Memory B cell (primary cell): Measurements from ENCODE around the gene PLB1.

ENCODE experiments used
- ATAC-seq: fragments of 150-1000 bp; cut with Tn5 transposase; 2 replicates; pipeline ENCODE4 v1.10.0; 2021; ENCODE audit warnings: low read depth, mild to moderate bottlenecking, moderate library complexity
- DNase-seq, 2 donors: peaks; one replicate each; pipeline ENCODE4 v3.0.0; 2022; ENCODE audit warnings: low spot score in 2 of 2
- H3K27ac Mint-ChIP-seq: one replicate; pipeline ENCODE4 v1.8.0; 2022; ENCODE audit warnings: mild to moderate bottlenecking, moderate library complexity, mixed read lengths
- H3K27me3 Mint-ChIP-seq: one replicate; pipeline ENCODE4 v1.8.0; 2022; ENCODE audit warnings: mixed read lengths
- H3K36me3 Mint-ChIP-seq: one replicate; pipeline ENCODE4 v1.8.0; 2022; ENCODE audit warnings: mild to moderate bottlenecking, mixed read lengths
- H3K4me1 Mint-ChIP-seq: one replicate; pipeline ENCODE4 v1.8.0; 2022; ENCODE audit warnings: mixed read lengths
- H3K4me3 Mint-ChIP-seq: one replicate; pipeline ENCODE4 v1.8.0; 2022; ENCODE audit warnings: mild to moderate bottlenecking, moderate library complexity, mixed read lengths
- H3K9me3 Mint-ChIP-seq: one replicate; pipeline ENCODE4 v1.8.0; 2022; ENCODE audit warnings: mixed read lengths

PLB1 gene, protein sequence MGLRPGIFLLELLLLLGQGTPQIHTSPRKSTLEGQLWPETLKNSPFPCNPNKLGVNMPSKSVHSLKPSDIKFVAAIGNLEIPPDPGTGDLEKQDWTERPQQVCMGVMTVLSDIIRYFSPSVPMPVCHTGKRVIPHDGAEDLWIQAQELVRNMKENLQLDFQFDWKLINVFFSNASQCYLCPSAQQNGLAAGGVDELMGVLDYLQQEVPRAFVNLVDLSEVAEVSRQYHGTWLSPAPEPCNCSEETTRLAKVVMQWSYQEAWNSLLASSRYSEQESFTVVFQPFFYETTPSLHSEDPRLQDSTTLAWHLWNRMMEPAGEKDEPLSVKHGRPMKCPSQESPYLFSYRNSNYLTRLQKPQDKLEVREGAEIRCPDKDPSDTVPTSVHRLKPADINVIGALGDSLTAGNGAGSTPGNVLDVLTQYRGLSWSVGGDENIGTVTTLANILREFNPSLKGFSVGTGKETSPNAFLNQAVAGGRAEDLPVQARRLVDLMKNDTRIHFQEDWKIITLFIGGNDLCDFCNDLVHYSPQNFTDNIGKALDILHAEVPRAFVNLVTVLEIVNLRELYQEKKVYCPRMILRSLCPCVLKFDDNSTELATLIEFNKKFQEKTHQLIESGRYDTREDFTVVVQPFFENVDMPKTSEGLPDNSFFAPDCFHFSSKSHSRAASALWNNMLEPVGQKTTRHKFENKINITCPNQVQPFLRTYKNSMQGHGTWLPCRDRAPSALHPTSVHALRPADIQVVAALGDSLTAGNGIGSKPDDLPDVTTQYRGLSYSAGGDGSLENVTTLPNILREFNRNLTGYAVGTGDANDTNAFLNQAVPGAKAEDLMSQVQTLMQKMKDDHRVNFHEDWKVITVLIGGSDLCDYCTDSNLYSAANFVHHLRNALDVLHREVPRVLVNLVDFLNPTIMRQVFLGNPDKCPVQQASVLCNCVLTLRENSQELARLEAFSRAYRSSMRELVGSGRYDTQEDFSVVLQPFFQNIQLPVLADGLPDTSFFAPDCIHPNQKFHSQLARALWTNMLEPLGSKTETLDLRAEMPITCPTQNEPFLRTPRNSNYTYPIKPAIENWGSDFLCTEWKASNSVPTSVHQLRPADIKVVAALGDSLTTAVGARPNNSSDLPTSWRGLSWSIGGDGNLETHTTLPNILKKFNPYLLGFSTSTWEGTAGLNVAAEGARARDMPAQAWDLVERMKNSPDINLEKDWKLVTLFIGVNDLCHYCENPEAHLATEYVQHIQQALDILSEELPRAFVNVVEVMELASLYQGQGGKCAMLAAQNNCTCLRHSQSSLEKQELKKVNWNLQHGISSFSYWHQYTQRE (N-terminal part only)

DNA sequence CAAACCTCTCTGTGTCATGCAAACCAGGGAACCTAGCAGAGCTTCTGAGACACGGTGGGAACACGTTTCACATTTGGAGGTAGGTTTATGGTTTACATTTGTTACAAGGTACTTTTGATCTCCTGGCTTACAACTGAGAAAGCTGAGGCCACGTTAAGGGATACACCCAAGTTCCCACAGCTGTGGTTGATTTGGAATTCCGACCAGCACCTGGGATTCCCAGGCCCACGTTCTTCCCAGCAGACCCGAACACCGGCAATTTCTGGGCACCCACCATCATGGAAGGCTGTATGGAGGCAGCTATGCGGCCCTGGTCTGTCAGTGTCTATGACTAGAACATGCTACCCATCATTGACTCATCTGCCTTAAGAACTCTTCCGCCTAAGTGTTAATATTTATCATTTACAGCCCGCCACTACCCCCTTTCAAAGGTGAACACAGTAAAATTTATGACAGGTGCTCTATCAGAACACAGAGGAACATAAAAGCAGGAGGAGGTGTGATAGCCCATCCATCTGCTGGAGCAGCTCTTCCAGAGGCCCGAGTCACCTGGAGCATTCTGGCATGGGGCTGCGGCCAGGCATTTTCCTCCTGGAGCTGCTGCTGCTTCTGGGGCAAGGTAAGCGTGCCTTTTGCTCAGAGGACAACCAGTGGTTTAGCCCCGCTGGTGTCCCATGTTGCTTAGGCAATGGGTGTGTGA, at the start of gene PLB1:
TSS of gene PLB1 (plus strand) at position 510 of the 700 bp plus-strand sequence. CDS start at position 565, 55 bp downstream.
- H3K9me3 Mint-ChIP-seq, result peaks cover 2% of the 10 kb centered on the region
- ATAC-seq, result no peak
- no peak for DNase-seq
- H3K4me1 Mint-ChIP-seq, result no peaks in the 10 kb centered on the region
- no peak within 1 kb of the TSS for H3K4me3 Mint-ChIP-seq
- H3K27ac Mint-ChIP-seq, result no peak within 1 kb of the TSS
- peaks cover 3% of the 10 kb centered on the region for H3K27me3 Mint-ChIP-seq
- no peaks in the 10 kb centered on the region for H3K36me3 Mint-ChIP-seq

DNA sequence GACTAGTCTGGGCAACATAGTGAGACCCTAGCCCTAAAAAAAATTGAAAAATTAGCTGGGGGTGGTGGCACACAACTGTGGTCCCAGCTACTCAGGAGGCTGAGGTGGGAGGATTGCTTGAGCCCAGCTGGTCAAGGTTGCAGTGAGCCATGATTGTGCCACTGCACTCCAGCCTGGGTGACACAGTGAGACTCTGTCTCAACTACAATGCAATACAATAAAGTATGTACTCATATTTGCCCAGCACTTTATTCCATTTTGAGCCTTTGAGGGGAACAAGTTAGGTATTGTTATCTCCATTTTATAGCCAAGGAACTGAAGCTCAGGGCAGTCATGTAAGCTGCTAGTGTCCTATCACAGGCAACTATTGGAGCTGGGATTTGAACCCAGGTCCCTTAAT, 49.3 kb upstream of the PLB1 start:
- H3K9me3 Mint-ChIP-seq, result peaks cover 1% of the 10 kb centered on the region
- H3K36me3 Mint-ChIP-seq, result no peaks in the 10 kb centered on the region
- DNase-seq, result no peak
- H3K27me3 Mint-ChIP-seq, result peaks cover 10% of the 10 kb centered on the region
- H3K4me1 Mint-ChIP-seq, result no peaks in the 10 kb centered on the region
- ATAC-seq, result no peak
- no peak overlapping the region for H3K27ac Mint-ChIP-seq
- H3K4me3 Mint-ChIP-seq, result no peak overlapping the region

DNA sequence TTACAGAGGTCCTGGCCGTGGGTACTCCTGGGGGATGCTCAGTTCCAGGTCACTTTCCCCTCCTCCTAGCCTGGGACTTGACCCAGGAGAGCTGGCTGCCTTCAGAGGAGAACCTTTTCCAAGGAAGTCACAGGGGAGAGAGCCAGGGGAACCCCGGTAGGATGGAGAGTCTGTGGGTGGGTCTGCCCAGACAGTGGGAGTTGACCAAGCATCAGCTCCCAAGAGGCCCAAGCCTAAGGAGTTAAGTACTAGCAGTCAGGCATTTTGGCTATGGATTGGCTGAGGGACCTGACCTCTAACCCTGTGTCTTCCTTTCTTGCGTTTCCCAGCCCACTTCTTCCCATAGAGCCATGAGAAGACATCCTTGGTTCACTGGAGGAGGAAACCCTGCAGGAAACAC, 48.8 kb upstream of the PLB1 start:
- no peak overlapping the region for H3K4me3 Mint-ChIP-seq
- H3K4me1 Mint-ChIP-seq, result no peaks in the 10 kb centered on the region
- ATAC-seq, result no peak
- no peak overlapping the region for H3K27ac Mint-ChIP-seq
- DNase-seq, result no peak
- H3K27me3 Mint-ChIP-seq, result peaks cover 6% of the 10 kb centered on the region
- no peaks in the 10 kb centered on the region for H3K9me3 Mint-ChIP-seq
- H3K36me3 Mint-ChIP-seq, result no peaks in the 10 kb centered on the region

DNA sequence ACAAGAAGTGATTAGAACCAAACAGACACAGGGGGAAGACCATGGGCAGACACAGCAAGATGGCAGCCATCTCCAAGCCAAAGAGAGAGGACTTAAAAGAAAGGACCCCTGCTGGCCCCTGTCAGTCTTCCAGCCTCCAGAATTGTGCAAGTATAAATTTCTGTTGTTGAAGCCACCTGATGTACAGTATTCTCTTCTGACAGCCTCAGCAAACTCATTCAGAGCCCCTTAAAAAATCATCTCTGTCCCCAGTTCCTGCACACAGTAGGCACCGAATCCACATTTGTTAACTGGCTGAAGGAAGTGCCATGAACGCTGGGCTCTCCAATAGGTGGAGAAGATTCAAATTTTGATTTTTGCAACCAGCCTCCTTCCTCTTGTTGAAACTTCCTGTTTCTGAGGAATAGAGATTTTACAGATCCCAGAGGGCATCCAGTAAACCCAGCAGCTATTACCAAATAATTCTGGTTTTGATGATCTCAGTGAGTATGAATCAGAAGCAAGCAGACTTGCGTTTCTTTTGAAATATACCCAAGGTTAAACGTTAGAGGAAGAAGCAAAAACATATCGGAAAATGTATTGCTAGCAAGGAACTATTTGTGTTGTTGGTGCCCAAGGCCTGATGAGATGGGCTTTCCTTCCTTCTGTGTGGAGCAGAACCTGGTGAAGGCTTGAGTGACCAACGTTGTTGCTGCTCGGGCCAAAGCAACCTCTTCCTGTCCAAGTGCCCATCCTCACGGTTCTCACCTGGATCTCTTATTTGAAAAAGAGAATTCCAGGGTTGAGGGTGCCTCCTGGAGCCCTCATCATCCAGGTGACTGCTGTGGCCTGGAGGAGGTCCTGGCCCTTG, 47.7 kb upstream of the PLB1 start:
- Mint-ChIP-seq H3K36me3 (no peaks in the 10 kb centered on the region), H3K4me1 (no peaks in the 10 kb centered on the region), H3K4me3 (no peak overlapping the region), H3K27me3 (peaks cover 6% of the 10 kb centered on the region), H3K27ac (no peak overlapping the region), H3K9me3 (no peaks in the 10 kb centered on the region)
- DNase-seq, result no peak
- no peak for ATAC-seq

DNA sequence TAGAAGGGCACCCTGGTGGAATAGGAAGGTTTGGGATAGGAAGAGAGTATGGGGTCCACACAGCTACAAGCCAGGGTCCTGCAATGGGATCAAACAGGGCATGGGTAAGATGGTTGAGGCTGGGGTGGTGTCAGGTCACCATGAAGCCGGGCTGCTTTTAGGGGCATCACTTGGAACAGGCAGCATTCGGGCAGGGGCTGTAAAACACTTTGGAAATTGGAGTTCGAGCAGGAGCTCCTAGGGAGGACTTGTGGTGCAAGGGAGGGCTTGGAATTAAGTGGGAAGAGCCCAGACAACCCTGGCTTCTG, 47.1 kb upstream of the PLB1 start:
- H3K4me3 Mint-ChIP-seq, result no peak overlapping the region
- H3K27ac Mint-ChIP-seq, result no peak overlapping the region
- no peak for DNase-seq
- H3K36me3 Mint-ChIP-seq, result no peaks in the 10 kb centered on the region
- ATAC-seq, result no peak
- H3K4me1 Mint-ChIP-seq, result no peaks in the 10 kb centered on the region
- no peaks in the 10 kb centered on the region for H3K9me3 Mint-ChIP-seq
- H3K27me3 Mint-ChIP-seq, result peaks cover 6% of the 10 kb centered on the region

DNA sequence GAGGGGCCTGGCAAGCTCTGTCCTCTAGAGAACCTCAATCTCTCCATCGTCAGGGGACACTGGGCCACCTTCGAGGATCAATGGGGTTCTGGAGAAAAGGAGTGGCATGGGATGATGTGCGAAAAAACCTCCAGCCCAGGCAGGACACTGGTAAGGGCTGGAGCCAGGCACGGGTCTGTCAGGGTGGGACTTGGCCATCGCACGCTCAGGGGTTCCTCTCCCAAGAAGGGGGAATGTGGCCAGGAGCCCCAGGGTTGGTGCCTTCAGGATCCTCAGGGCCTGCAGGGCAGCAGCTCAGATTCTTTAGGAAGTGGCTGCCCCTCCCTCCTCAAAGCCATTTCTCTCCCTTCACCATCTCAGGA, 46.8 kb upstream of the PLB1 start:
- ATAC-seq (no peak), DNase-seq (no peak)
- Mint-ChIP-seq H3K27ac (no peak overlapping the region), H3K4me3 (no peak overlapping the region), H3K27me3 (peaks cover 6% of the 10 kb centered on the region), H3K9me3 (no peaks in the 10 kb centered on the region), H3K4me1 (no peaks in the 10 kb centered on the region), H3K36me3 (no peaks in the 10 kb centered on the region)

DNA sequence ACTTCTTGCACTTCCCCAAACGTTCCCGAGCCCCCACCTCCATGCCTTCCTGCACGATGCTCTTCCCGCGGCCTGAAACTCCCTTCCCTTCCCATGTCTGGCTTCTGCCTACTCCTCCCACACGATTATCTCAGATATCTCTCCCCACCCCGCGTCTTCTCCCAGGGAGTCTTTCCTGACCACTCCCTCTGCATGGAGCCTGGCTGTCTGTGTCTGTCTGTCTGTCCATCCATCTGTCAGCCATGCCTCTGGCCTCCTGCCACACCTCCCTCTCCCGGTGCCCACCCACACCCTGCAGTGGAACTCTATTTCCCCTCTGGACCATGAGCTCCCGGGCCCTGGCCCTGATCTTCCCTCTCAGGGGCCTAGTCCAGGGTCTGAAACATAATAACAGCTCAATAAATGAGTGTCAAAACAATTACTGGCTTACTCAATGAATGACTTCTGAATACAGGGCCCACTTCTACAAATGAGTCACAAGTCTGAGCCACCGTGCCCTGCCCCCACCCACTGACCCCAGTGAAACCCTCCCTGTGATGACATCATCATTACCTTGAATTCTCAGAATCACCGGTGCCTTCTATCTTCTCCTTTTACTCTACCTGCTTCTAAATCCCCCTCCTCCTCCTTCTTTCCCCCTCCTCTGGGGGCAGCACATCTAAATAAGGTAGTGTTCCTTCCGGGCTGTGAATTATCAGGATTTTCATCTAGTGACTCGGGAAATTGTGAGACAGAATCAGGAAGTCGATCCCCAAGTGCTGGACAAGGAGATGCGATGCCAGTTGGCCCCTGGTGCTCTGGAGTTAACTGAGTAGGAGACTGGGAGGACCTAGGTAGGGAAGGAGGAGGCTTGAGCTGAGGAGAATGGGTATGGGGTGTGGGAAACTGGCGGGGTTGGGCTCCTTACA, 46.1 kb upstream of the PLB1 start:
- no peaks in the 10 kb centered on the region for H3K4me1 Mint-ChIP-seq

DNA sequence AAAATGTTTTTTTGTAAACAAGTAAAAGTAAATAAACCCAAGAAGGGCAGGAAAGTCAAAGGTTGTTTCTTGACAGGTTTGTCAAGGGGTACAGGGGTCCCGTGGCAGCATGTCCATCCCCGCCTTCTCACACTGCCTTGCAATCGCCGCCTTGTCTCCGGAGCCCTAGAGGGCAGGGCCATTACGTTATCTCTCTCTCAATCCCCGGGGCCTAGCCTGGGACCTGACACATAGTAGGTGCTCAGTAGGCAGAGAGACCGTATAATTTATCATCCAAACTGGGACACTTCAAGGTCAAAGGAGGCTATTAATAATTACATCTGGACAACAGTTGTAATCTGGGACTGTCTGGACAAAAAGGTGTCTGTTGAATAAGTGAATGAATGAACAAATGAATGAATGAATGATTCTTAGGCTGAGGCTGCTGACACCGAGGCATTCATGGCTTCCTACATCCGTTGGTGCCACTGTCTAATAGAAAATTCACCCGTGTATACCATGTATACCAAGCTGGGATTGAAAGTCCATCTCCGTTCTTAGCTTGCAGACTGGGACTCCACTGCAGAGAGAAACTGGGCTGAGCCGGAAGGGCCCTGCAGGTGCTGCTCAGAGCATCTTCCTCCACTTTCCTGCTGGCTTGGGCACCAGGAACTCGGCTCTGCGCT, 44.8 kb upstream of the PLB1 start:
- Mint-ChIP-seq H3K27ac (no peak overlapping the region), H3K4me1 (no peaks in the 10 kb centered on the region)

More for the DNA sequence above, 46.1 kb upstream of the PLB1 start:
- DNase-seq, result no peak
- Mint-ChIP-seq H3K9me3 (no peaks in the 10 kb centered on the region), H3K36me3 (no peaks in the 10 kb centered on the region), H3K27me3 (peaks cover 6% of the 10 kb centered on the region), H3K27ac (no peak overlapping the region), H3K4me3 (no peak overlapping the region)
- no peak for ATAC-seq

DNA sequence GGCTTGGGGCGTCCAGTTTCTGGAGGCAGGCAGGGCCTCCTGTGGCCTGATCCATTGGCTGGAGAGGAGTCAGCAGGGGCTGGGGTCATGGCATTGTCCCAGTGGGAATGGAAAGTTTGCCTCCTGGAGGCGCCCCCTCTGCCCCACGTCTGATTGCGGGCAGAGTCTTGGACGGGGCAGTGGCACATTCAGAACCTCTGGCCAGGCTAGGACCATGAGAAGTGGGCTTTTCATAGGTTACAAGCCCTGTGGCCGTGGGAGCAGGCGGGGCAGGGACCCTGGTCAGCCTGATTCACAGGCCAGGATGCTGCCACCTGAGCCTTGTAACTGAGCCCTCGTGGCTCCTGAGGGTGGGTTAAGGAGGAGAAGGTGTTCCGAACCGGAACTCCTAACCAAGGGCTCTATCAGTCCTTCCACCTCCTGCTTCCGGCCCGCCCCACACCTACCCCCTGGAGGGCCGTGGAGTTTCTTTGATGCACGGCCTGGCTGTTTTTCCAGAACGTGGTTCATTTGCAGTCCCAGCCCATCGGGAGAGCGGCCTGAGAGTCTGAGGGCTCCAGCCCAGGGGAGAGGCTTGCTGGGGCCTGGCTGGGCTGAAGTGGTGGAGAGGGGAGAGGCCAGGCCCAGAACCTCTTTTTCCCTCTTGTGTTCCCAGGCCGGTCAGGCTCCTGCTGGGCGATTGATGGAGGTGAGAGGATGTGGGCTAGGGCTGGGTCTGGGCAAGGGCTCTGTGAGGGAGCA, 43.9 kb upstream of the PLB1 start:
- DNase-seq (no peak), ATAC-seq (no peak)
- Mint-ChIP-seq H3K9me3 (no peaks in the 10 kb centered on the region), H3K4me3 (no peak overlapping the region), H3K4me1 (no peaks in the 10 kb centered on the region), H3K27me3 (peaks cover 6% of the 10 kb centered on the region), H3K36me3 (no peaks in the 10 kb centered on the region), H3K27ac (no peak overlapping the region)

More for the DNA sequence above, 44.8 kb upstream of the PLB1 start:
- Mint-ChIP-seq H3K27me3 (peaks cover 6% of the 10 kb centered on the region), H3K36me3 (no peaks in the 10 kb centered on the region), H3K9me3 (no peaks in the 10 kb centered on the region), H3K4me3 (no peak overlapping the region)
- DNase-seq, result no peak
- no peak for ATAC-seq

DNA sequence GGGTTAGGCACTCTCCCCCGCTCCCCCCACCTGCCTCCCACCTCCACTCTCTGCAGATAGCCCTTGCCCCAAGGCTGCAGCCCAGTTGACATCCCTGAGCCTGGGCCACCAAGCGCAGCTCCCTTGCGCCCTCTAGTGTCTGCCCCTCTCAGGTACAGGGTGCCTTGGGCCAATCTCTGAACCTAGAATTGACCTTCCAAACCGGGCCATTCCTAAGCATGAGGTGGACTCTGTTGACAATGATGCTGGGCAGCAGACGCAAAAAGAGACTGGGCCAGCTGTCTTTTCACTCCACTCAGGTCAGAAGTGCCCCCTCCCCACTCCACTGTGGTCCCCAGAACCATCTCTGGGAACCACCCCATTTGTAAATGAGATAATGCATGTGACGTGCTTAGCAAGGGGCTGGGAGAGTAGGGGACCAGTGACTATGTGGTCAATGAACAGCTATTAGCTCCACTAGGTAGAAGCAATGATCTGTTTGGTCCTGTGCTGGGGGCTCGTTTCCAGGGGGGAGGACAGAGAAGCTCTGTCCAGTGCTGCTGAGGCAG, 43.3 kb upstream of the PLB1 start:
- Mint-ChIP-seq H3K4me3 (no peak overlapping the region), H3K9me3 (no peaks in the 10 kb centered on the region), H3K36me3 (no peaks in the 10 kb centered on the region), H3K4me1 (no peaks in the 10 kb centered on the region), H3K27ac (no peak overlapping the region), H3K27me3 (peaks cover 6% of the 10 kb centered on the region)
- peak; percentile 50 for ATAC-seq
- DNase-seq, result peak; percentile 35 to 58

DNA sequence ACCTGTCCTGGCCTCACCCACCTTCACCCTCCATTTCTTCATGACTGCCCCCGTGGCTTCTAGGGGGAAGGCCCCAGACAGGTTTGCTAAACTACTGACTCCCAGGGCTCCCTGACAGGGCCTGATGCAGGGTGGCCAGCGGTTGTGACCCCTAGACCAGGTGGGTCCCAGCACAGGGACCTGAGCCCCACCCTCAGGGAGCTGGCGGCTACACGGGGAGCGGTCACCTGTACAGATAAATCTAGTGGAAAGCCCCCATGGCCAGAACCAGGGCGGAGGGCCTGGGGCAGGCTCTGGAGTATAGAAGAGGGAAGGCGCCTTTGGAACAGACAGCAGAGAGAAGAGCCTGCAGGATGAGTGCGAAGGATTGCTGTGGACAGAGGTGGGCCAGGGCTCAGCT, 42.5 kb upstream of the PLB1 start:
- Mint-ChIP-seq H3K4me3 (no peak overlapping the region), H3K9me3 (no peaks in the 10 kb centered on the region), H3K27ac (no peak overlapping the region), H3K27me3 (peaks cover 6% of the 10 kb centered on the region), H3K36me3 (no peaks in the 10 kb centered on the region), H3K4me1 (no peaks in the 10 kb centered on the region)
- ATAC-seq, result no peak
- no peak for DNase-seq
